ENCODE results near the gene NEU1. TPM values are rescaled to one million over a fixed set of nuclear protein-coding genes. Genes with fewer than 3 reads are reported as not detected.
A peak's percentile ranks its signal among the peaks of the same experiment; 100 is the strongest.
"Not testable (repeated sequence)": the region's sequence is repeated elsewhere in the genome, so short reads cannot be mapped to it uniquely, and the experiment has no call there.

Gene NEU1
- total RNA-seq, 1 donor from 2014 or later: 21.6 TPM

DNA sequence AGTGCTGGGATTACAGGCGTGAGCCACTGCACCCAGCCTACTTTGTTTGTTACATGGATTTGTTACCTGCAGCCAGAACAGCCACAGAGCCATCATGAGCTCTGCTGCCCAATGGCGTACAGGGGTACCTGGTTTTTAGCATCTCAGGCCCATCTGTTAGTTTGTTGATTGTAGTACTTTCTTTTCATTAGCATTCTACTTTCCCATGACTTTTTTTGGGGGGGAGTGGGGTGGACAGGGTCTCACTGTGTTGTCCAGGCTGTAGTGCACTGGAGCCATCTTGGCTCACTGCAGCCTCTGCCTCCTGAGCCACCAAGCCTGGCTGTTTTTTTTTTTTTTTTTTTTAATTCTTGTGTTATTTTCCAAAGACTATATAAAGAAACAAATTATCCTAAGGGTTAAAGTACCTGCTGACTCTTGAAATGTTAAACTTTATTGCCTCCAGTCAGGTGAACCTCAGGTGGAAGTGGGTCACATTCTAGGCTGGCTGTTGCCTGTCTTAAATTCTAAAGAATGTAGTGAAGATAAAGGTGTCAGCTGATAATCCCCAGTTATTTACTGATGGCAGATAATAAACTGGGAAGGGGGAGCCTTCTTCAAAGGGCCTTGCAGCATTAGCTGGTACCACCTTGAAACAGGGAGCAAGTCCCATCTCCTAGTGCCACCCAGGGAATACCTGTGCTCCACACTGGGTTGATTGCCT, 15.2 kb downstream of the NEU1 start:
- Histone ChIP-seq H3K27ac (no peak overlapping the region), H3K27me3 (no peaks in the 10 kb centered on the region), H3K9me3 (no peaks in the 10 kb centered on the region), H3K36me3 (no peaks in the 10 kb centered on the region), H3K4me1 (no peaks in the 10 kb centered on the region), H3K4me3 (no peak overlapping the region)
- no peak for DNase-seq (ENCODE audit: low spot score in 2 of 2)
- TF ChIP-seq, protein P1, sequence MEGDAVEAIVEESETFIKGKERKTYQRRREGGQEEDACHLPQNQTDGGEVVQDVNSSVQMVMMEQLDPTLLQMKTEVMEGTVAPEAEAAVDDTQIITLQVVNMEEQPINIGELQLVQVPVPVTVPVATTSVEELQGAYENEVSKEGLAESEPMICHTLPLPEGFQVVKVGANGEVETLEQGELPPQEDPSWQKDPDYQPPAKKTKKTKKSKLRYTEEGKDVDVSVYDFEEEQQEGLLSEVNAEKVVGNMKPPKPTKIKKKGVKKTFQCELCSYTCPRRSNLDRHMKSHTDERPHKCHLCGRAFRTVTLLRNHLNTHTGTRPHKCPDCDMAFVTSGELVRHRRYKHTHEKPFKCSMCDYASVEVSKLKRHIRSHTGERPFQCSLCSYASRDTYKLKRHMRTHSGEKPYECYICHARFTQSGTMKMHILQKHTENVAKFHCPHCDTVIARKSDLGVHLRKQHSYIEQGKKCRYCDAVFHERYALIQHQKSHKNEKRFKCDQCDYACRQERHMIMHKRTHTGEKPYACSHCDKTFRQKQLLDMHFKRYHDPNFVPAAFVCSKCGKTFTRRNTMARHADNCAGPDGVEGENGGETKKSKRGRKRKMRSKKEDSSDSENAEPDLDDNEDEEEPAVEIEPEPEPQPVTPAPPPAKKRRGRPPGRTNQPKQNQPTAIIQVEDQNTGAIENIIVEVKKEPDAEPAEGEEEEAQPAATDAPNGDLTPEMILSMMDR (IDR thresholded peaks at IDR 0.05): no peak
- intact Hi-C loops (cut with DNase I): no loop called here

DNA sequence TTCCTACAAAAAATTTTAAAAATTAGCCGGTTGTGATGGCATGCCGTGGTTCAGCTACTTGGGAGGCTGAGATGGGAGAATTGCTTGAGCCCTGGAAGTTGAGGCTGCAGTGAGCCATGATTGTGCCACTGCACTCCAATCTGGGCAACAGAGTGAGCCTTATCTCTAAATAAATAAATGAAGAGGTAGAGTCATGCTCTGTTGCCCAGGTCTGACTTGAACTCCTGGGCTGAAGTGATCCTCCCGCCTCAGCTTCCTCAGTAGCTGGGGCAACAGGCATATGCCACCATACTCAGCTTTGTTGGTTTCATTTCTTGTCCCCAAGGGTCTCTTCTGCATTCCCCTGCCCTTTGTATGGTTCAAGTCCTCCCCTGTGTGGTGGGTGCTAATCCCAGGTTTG, 18.1 kb downstream of the NEU1 start:
- intact Hi-C loops (cut with DNase I): no loop called here
- no peaks in the 10 kb centered on the region for H3K27me3 ChIP-seq
- H3K27ac ChIP-seq: no peak overlapping the region
- H3K9me3 ChIP-seq: no peaks in the 10 kb centered on the region
- peaks cover 6 to 20% of the 10 kb centered on the region in 2 donors for H3K36me3 ChIP-seq
- H3K4me3 ChIP-seq: no peak overlapping the region
- DNase-seq (ENCODE audit: low spot score in 2 of 2): no peak
- no peaks in the 10 kb centered on the region for H3K4me1 ChIP-seq
- TF ChIP-seq, protein P1 (IDR thresholded peaks at IDR 0.05): no peak

DNA sequence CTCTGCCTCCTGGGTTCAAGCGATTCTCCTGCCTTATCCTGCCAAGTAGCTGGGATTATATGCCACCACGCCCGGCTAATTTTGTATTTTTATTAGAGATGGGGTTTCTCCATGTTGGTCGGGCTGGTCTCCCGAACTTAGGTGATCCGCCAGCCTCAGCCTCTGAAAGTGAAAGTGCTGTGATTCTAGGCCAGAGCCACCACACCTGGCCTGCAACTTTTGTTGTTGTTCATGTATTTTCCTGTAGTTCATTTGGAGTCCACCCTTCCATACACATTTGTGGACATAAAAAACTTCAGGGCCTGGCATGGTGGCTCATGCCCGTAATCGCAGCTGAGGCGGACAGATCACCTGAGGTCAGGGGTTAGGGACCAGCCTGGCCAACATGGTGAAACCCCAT, 20.6 kb downstream of the NEU1 start:
- H3K27me3 ChIP-seq: no peaks in the 10 kb centered on the region
- H3K9me3 ChIP-seq: no peaks in the 10 kb centered on the region
- no peak overlapping the region for H3K4me3 ChIP-seq
- DNase-seq (ENCODE audit: low spot score in 2 of 2): no peak
- TF ChIP-seq, protein P1 (IDR thresholded peaks at IDR 0.05): no peak
- peaks cover 30 to 44% of the 10 kb centered on the region in 2 donors for H3K36me3 ChIP-seq
- intact Hi-C loops (cut with DNase I): no loop called here
- H3K27ac ChIP-seq: no peak overlapping the region
- peaks cover 1 to 4% of the 10 kb centered on the region in 2 donors for H3K4me1 ChIP-seq

DNA sequence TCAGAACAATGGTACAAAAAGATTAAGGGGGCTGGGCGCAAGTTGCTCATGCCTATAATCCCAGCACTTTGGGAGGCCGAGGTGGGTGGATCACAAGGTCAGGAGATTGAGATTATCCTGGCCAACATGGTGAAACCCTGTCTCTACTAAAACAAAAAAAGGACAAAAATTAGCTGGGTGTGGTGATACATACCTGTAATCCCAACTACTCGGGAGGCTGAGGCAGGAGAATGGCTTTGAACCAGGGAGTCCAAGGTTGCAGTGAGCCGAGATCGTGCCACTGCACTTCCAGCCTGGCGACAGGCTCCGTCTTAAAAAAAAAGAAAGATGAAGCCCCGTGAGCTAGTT, 22.9 kb downstream of the NEU1 start:
- peaks cover 33 to 48% of the 10 kb centered on the region in 2 donors for H3K36me3 ChIP-seq
- intact Hi-C loops (cut with DNase I): loop anchor here (10.0 kb wide), 1 partner anchor 295 kb away; the partner anchor contains the start of genes ATP6V1G2, DDX39B and NFKBIL1
- not testable (repeated sequence) for H3K27ac ChIP-seq; H3K9me3 ChIP-seq; DNase-seq (ENCODE audit: low spot score in 2 of 2); H3K27me3 ChIP-seq; H3K4me3 ChIP-seq
- H3K4me1 ChIP-seq: peaks cover 13 to 21% of the 10 kb centered on the region in 2 donors

DNA sequence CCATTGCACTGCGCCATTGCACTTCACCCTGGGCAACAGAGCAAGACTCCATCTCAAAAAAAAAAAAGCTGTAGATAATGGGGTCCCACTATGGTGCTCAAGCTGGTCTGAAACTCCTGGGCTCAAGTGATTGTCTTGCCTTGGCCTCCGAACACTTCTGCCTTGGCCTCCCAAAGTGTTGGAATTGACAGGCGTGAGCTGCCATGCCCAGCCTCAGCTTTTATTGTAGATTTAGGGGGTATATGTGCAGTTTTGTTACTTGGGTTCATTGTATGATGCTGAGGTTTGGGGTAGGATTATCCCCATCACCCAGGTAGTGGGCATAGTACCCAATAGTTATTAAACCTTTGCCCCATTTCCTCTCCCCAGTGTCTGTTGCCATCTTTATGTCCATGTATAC, 23.7 kb downstream of the NEU1 start:
- no peak overlapping the region for H3K27ac ChIP-seq
- DNase-seq (ENCODE audit: low spot score in 2 of 2): no peak
- no peaks in the 10 kb centered on the region for H3K9me3 ChIP-seq
- peaks cover 13 to 21% of the 10 kb centered on the region in 2 donors for H3K4me1 ChIP-seq
- TF ChIP-seq, protein P1 (IDR thresholded peaks at IDR 0.05): no peak
- peaks cover 33 to 48% of the 10 kb centered on the region in 2 donors for H3K36me3 ChIP-seq
- H3K27me3 ChIP-seq: no peaks in the 10 kb centered on the region
- no peak overlapping the region for H3K4me3 ChIP-seq
- intact Hi-C loops (cut with DNase I): loop anchor here (10.0 kb wide), 1 partner anchor 294 kb away; the partner anchor contains the start of genes ATP6V1G2, DDX39B and NFKBIL1

DNA sequence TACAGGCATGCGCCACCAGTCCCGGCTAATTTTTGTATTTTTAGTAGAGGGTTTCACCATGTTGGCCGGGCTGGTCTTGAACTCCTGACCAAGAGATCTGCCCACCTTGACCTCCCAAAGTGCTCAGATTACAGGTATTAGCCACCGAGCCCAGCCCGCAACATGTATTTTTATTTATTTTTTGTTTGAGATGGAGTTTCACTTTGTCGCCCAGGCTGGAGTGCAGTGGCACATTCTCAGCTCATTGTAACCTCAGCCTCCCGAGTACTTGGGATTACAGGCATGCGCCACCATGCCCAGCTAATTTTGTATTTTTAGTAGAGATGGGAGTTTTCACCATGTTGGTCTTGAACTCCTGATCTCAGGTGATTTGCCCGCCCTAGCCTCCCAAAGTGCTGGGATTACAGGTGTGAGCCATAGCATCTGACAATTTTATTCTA, 24.5 kb downstream of the NEU1 start:
- not testable (repeated sequence) for H3K9me3 ChIP-seq; DNase-seq (ENCODE audit: low spot score in 2 of 2); H3K27me3 ChIP-seq
- peak overlapping the region in 1 of 2 donors; percentile 80 for H3K4me3 ChIP-seq
- peaks cover 13 to 29% of the 10 kb centered on the region in 2 donors for H3K4me1 ChIP-seq
- H3K36me3 ChIP-seq: peaks cover 33 to 48% of the 10 kb centered on the region in 2 donors
- H3K27ac ChIP-seq: peak overlapping the region in 1 of 2 donors; percentile 84
- intact Hi-C loops (cut with DNase I): loop anchor here (10.0 kb wide), 1 partner anchor 293 kb away; the partner anchor contains the start of genes ATP6V1G2, DDX39B and NFKBIL1

Measured in ascending aorta (tissue), 2 donors.